ENCODE data around the gene FUT4.
A peak's percentile ranks its signal among the peaks of the same experiment; 100 is the strongest.
"Not testable (repeated sequence)": the region's sequence is repeated elsewhere in the genome, so short reads cannot be mapped to it uniquely, and the experiment has no call there.

The FUT4 gene, protein sequence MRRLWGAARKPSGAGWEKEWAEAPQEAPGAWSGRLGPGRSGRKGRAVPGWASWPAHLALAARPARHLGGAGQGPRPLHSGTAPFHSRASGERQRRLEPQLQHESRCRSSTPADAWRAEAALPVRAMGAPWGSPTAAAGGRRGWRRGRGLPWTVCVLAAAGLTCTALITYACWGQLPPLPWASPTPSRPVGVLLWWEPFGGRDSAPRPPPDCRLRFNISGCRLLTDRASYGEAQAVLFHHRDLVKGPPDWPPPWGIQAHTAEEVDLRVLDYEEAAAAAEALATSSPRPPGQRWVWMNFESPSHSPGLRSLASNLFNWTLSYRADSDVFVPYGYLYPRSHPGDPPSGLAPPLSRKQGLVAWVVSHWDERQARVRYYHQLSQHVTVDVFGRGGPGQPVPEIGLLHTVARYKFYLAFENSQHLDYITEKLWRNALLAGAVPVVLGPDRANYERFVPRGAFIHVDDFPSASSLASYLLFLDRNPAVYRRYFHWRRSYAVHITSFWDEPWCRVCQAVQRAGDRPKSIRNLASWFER

GRCh38 chr11:94543695-94544645 lies at the start of gene FUT4:
Gene FUT4 (plus strand): TSS chr11:94543921. CDS start chr11:94544134, 213 bp downstream.
- DNase-seq, result peak; percentile 73 to 82

DNA sequence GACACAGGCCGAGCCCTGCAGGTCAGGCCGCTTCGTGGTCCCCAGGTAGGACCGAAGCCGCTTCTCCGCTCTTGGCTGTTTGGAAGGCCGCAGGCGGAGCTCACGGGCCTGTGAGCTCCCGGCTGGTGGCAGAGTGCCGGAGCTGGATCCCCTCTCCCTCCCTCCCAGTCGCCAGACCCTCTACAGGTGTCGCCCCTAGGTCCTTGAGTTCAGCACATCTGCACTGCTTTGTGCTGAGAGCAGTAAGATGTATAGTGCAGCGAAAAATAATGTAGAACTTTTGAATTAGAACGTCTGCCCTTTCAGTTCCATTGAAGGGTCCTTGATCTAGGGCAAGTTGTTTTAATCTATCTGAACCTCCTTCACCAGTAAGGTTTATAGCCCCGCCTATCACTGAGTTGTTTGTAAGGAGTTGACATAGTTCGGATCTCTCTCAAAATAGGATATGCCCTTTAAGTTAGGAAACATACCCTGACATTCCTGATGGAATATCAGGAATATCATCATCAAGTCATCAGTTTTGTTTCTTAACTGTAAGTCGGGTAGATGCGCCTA lies 49.5 kb upstream of the FUT4 start:
- DNase-seq, result no peak

DNA sequence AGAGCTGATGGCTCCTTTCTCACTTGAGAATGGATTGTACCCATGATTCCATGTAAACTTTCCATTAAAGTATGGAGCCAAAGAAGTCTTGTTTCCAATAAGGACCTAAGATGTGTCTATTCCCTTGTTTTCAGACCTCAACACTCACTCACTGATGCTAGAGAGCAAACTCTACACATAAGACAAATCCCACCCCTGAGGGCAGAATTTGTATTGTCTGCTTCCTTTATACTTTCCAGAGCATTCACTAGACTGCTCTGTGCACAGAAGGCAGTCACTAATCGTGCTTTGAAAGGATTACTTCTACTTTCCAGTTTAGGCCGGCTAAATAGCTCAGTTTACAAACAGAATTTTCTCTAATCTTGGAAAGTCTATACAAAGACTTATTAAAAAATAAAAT lies 43.5 kb upstream of the FUT4 start:
- no peak for DNase-seq

- no peak for DNase-seq
Measured at GRCh38 chr11:94501522-94501921, 42.2 kb upstream of the FUT4 start.

- DNase-seq, result no peak
Measured at GRCh38 chr11:94504689-94505293, 38.9 kb upstream of the FUT4 start.

DNA sequence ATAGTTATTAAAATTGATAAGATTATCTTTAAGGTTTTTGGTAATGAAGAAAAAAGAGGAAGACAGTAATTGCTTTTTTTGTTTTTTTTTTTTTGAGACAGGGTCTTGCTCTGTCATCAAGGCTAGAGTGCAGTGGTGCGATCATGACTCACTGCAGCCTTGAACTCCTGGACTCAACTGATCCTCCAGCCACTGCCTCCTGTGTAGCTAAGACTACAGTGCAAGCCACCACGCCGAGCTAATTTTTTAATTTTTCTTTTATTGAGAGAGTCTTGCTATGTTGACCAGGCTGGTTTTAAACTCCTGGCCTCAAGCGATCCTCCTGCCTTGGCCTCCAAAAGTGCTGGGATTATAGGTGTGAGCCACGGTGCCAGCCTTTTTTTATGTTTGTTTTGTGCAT lies 37.2 kb upstream of the FUT4 start:
- not testable (repeated sequence) for DNase-seq

GRCh38 chr11:94507485-94507884 lies 36.2 kb upstream of the FUT4 start:
- no peak for DNase-seq

DNA sequence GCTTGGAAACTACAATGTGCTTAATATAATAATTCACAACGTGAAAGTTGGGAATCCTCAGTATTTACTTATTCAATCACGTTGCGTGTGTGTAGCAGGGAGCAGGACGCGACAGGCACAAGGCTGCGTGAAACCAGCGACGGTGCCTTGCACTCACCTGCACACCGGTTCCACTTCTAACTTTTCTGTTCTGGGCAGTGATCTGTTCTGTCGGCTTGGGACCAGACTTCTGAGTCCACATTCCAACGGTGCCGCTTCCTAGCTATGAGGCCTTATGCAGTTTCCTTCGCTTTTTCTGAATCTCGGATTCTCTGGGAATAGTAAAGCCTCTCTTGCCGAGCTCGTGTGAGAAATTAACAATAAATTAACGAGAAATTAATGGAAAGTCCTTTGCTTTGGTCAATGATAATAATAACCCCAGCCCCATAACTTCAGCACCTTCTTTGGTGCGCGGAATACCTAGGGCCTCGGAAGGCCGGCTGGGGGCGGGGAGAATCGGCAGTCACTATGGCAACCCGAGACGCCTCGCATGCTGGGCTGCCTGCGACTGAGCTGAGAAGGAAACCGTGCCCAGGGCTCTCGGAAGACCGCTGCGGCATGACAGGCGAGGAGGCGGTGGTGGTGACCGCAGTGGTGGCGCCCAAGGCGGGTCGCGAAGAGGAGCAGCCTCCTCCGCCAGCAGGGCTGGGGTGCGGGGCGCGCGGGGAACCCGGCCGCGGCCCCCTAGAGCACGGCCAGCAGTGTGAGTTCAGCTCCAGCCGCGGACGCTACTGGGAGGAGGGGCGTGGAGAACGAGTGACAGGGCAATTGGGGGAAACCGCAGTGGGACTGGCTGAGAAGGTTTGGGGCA lies 31.6 kb upstream of the FUT4 start, which contains the start of gene C11orf97:
Gene C11orf97 (plus strand): TSS at position 530 of the 850 bp plus-strand sequence. CDS start 68 bp downstream, at position 598.
- DNase-seq, result peak; percentile 46 to 67

GRCh38 chr11:94513091-94513490 lies 30.6 kb upstream of the FUT4 start:
- no peak for DNase-seq

- DNase-seq, result no peak
Measured at GRCh38 chr11:94515398-94515797, 28.3 kb upstream of the FUT4 start.

- no peak for DNase-seq
Measured at GRCh38 chr11:94516725-94517124, 27.0 kb upstream of the FUT4 start.

GRCh38 chr11:94518300-94518699 lies 25.4 kb upstream of the FUT4 start:
- no peak for DNase-seq

DNA sequence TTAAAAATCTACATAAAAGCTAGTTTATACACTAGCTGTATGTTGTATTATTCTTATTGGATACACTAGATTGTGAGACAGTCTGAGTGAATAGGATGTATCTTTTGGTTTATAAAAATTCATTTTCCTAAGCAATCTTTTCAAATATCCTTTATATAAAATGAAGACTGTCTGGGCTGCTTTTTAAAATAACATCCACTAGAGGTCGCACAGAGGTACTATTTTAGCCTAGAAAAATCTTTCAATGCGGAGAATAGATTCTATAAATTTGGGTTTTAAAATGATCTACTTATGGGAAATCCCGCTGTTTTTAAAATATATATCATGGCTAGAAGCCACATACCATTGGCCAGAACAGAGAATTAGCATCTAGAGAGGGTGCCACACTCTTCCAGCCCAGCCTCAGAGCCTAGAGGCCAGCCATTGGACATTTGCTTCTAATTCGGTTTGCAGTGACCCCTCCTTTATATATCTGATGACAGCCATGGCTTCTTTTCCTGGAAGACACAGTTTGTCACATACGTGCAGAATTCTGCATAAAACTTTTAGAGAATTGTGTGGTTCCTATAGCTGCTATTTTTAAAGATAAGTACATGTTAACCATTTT lies 24.1 kb upstream of the FUT4 start:
- no peak for DNase-seq

GRCh38 chr11:94521684-94522083 lies 22.0 kb upstream of the FUT4 start:
- no peak for DNase-seq

DNA sequence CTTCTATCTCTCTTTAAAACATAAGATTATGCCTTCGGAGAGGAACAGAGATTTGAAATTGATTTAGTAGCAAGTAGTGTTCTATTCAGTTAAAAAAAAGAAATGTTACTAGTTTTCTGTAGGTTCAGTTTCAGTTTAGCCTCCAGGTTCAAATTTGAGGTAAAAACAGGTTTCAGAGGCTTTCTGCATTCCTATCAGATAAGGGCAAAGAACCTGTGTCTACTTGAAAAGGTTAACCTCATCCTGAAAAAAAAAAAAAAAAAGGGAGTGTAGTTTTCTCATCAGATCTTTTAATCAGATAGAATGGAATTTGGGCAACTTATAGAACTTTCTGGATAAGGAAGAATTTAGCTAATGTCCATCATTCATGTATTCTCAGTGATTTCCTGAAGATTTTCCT lies 19.4 kb upstream of the FUT4 start:
- DNase-seq, result no peak

DNA sequence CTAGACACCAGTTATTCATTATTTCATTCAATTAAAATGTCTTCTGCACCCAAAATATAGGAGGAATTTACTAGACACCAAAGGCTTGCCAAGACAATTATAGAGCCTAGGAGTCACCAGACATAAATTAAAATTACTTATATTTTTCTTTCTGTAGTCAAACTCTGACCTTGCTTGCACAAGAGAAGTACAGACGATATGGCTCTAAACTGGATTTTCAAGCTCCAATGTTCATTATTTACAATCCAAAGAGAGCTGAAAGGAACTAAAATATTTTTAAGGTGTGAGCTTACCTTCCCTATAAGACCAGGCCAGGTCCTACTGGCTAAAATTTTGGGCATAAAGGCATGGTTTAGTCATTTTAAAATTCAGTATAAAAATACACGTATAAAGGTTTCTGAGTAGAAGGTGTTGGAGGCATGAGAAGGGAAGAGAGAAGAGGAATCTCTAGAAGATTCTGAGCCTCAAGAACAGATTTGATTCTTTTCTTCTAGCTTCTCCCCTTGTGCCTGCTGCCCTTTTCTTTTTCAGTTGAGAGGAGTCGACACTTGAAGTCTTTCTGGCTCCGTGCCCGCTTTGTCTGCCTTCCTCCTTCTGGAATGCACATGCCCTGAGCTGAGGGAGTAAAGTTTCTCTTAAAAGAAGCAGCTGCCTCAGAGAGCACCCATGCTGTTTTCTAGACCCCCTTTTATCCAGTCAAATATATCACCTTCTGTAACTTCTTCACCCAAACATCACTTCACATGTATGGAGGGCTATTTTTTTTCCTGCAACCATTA lies 18.0 kb upstream of the FUT4 start:
- DNase-seq, result no peak

GRCh38 chr11:94526645-94527438 lies 16.9 kb upstream of the FUT4 start:
- no peak for DNase-seq

GRCh38 chr11:94528551-94528950 lies 15.2 kb upstream of the FUT4 start:
- DNase-seq, result no peak

DNA sequence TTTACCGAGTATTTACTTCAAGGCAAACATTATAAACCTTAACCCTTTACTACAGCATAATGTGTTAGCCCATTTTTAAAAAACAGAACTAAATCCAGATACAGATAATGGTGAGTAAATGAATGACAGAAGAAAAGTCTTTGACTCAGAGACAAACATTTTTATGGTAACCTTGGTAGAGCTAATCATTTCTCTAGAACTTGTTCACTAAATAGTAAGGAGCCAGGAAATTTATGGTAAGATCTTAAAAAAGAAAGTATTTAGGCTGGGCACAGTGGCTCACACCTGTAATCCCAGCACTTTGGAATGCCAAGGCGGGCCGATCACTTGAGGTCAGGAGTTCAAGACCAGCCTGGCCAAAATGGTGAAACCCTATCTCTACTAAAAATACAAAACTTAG lies 11.5 kb upstream of the FUT4 start:
- DNase-seq, result no peak

GRCh38 chr11:94533206-94533605 lies 10.5 kb upstream of the FUT4 start:
- no peak for DNase-seq
